NCI-H2171 treated with DMSO at 0.1 percent for 48 hours (cell line): Measurements from ENCODE around the gene YIF1A.
"Not testable (repeated sequence)": the region's sequence is repeated elsewhere in the genome, so short reads cannot be mapped to it uniquely, and the experiment has no call there.

Experiments used
- DNase-seq: peaks from one replicate; lab custom pipeline; 2025; lab: John Stamatoyannopoulos, UW

YIF1A gene

DNA sequence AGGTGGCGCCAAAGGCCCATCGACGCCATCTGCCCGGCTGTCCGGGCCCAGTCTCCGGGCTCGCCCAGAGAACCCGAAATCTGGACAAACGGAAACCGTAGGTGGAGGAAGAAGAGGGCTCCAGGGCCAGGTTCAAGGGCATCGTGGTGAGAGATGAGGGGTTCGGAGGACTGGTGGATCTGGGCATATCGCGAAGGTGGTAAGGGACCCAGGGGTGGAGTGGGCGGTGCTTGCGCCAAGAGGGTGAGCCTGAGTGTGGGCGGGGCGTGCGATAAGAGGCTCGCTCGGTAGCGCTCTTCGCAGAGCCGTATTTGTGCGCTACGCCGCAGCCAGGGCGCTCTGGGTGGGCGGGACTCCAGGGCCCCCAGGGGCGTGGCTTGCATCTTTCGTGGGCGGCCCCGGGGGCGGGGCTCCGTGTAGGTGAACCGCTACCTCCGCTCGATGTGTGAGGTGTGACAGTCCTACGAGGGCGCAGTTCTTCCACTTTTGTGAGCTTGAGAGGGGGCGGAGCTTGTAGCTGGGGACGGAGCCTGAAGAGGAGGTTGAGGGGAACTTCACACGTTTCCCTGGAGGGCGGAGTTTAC is 23.1 kb upstream of the YIF1A start:
- DNase-seq, result peak; percentile 97

DNA sequence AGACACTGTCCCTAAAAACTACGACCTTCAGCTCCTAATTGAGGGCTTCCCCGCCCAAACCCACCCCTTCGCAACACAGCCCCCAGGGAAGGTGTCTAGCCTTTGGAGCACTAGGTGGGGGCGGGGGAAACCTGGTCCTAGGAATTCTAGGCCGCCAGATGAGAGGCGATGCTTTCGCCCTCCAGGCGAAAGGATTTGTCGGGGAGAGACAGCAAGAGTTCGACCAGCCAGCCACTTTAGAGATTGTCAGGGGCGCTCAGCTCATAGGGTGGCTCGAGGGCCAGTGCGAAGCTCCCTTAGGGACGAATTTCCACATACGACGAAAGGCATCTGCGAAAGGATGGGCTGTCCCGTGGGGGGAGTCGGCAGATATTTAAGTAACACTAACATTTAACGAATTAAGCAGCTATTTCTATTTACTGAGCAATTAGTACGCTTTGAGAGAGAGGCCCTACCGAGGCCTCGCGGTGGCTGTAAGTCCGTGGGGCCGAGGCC is 22.6 kb upstream of the YIF1A start:
- no peak for DNase-seq

DNA sequence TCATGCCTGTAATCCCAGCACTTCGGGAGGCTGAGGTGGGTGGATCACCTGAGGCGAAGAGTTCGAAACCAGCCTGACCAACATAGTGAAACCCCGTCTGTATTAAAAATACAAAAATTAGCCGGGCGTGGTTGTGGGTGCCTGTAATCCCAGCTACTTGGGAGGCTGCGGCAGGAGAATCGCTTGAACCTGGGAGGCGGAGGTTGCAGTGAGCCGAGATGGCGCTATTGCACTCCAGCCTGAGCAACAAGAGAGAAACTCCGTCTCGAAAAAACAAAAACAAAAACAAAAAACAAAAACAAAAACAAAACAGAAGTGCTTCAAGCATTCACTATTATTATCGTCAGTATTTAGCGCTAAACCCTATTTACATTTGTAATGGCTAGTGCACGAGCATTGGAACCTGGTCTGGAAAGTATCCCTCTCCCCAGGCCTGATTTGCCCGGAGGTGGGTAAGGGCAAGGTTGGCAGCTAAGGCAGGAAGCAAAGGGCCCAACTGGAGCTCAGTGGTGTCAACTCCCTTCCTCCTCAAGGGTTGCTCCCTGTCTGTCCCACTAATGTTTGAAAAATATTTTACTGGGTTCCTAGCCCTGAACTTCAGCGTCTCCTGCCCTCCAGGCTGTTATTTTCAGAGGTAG is 22.0 kb upstream of the YIF1A start:
- DNase-seq, result not testable (repeated sequence)

DNA sequence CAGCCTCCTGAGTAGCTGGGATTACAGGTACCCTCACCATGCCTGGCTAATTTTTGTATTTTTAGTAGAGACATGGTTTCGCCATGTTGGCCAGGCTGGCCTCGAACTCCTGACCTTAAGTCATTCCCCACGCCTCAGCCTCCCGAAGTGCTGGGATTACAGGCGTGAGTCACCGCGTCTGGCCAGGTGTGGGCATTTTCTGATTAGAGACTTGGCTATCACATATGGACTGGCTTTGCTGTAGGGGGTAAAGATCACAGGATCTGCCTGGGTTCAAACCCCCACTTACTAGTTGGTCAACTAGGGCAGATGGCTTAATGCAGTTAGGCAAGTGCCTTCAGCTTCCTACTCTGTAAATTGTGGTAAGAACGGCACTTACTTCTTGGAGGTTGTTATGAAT is 21.4 kb upstream of the YIF1A start:
- no peak for DNase-seq

DNA sequence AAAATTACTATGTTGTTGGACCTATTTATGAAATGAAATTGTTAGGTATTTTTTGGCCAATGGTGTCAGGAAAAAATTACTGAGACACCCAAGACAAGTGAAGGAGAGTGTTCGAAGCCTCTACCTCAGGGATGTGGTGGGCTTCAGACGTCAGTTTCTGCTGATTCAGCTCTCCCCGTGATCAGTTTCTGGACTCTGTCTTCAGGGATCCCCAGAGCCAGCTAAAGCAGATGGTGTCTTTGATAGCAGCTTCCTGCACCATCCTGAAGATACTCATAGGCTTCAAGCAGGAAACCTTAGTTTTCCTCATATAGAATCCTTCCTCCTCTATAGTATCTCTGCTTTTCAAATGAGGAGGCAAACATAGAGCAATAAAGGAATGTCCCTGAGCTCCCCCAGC is 20.5 kb upstream of the YIF1A start:
- no peak for DNase-seq

DNA sequence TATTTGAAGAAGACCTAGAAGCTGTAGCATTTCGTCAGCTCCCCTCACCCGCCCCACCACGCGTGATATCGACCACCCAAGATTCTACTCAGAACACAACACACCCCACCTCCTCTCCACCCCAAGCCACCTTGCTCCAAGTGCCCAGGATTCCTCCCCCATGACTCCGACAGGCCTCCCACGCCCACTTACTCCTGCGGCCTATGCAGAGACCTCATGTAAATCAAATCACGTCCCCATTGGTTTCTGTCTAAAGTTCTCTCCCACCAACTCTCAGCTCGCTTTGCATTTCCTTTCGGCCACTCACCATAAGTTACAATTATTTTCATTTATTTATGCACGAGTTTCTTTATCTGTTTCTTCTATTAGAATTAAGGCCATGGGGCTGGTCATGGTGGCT is 13.7 kb upstream of the YIF1A start:
- no peak for DNase-seq

DNA sequence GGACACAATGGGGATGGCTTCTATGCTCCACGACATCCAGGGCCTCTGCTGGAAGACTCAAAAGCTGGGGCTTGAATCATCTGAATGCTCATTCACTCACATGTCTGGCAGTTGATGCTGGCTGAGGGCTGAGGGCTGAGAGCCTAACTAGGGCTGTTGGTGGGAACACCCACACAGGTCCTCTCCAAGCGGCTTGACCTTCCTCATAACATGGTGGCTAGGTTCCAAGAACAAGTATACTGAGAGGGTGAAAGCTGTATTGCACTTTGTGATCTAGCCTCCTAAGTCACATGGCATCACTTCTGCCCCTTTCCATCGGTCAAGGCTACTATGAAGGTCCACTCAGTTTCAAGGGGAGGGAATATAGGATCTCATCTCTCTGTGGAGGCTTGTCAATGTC is 10.2 kb upstream of the YIF1A start:
- no peak for DNase-seq

DNA sequence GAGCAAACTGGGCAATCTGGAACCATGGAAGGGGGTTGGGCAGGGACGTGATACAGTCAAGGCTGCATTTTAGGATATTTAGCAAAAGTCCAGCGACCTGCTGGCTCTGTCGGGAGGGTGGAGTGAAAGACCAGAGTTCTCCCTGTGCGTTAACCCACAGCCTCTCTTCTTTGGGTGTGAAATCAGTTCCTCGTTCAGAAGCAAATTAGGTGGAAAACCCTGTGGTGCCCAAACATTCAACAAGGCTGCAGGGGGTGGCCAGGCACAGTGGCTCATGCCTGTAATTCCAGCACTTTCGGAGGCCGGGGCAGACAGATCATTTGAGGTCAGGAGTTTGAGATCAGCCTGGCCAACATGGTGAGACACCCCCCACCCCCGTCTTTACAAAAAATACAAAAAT is 8.7 kb upstream of the YIF1A start:
- no peak for DNase-seq

DNA sequence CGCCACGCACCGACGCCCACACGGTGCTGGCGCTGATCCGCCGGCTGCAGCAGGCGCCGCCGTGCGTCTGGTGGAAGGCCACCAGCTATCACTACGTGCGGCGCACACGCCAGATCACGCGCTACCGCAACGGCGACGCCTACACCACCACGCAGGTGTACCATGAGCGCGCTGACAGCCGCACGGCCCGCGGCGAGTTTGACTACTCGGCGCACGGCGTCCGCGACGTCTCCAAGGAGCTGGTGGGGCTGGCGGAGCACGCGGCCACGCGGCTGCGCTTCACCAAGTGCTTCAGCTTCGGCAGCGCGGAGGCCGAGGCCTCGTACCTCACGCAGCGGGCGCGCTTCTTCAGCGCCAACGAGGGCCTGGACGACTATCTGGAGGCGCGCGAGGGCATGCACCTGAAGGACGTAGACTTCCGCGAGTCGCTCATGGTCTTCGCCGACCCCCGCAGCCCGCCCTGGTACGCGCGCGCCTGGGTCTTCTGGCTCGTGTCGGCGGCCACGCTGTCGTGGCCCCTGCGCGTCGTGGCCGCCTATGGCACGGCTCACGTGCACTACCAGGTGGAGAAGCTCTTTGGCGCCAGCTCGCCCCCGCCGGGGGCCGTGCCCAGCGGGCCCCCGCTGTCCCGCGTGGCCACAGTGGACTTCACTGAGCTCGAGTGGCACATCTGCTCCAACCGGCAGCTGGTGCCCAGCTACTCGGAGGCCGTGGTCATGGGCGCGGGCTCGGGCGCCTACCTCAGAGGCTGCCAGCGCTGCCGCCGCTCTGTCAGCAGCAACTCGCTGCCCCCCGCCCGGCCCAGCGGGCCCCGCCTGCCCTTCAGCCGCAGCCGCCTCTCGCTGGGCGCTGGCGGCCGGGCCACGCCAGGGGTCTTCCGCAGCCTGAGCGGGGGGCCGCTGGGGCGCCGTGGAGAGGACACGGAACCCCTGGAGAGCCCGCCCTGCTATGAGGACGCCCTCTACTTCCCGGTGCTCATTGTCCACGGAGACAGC is 6.0 kb upstream of the YIF1A start:
- no peak for DNase-seq

DNA sequence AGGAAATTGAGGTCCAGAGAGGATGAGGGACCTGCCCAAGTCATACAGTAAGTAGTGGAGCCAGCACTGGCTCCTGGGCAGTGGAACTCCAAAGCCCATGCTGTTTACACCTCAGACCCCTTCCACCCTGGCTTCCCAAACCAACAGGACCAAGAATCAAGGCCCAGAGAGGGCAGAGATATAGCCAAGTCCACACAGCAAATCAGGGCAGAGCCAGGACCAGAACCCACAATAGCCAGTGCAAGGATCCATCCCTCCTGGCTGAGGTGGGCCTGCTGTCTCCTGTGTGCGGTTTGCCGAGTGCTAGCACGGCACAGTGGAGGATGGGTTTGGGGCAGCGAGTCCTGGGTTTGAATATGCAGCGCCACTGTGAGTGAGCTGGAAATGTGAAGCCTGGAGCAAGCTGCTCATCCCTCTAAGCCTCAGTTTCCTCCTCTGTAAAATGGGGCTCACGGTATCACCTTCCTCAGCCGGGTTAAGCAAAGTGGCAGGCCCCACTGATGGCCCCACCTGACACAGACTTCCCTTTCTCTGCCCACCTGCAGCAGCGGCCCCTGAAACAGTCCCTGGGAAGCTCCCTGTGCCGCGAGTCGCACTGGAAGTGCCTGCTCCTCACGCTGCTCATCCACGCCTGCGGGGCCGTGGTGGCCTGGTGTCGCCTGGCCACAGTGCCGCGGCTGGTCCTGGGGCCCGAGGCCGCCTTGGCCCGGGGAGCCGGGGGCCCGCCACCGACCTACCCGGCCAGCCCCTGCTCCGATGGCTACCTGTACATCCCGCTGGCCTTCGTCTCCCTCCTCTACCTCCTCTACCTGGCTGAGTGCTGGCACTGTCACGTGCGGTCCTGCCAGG is 5.1 kb upstream of the YIF1A start:
- DNase-seq, result no peak

DNA sequence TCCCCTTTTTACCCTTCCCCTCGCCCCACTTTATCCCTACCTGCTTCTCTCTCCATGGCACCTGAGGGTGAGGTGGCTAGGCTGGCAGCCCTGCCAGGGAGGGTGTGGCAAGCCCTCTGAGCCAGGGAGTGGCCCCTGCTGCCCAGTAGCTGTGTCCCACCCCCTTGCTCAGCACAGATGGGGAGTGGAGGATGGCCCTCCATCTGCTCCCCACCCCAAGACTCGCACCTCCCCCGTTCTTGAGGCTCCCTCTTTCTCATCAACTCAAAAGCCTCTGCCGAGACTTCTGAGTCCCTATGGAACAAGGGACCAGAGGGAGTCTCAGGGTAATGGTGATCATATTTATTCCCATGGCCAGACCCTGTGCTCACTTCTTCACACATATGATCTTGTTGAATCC is 4.4 kb upstream of the YIF1A start:
- DNase-seq, result no peak

DNA sequence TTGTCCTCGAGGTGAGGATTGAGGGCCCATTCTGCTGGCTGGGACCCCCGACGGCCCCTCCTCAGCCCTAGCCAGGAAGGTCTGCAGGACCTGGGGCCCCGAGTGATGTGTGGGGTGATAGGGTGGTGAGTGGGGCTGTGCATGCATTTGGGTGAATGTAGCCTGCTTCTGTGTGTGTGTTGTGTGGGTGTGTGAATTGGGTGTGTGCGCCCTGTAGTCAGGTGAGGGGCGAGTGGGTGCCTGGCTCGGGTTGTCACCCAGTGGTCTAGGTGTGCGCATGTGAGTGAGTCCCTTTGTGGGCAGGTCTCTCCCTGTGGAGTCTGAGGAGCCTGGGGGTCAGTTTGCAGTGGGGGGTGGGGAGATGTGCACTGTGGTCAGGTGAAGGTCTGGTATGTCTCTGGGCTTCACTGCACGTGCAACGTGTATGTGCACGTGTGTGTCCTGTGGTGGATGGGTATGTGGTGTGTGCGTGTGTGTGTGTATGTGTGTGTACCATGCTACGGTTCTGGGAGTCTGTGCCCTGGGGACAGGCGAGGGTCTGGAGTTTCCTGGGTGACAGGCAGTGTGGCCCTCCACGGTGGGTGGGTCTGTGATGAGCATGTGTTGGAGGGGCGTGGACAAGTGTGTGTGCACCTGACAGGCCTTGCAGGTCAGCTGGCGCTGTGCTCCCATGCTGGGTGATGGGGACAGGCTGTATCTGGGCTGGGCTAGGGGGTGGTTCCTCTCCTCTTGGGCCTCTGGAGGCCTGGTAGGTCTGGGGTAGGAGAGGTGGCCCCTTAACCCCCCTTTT is 3.8 kb upstream of the YIF1A start:
- no peak for DNase-seq

DNA sequence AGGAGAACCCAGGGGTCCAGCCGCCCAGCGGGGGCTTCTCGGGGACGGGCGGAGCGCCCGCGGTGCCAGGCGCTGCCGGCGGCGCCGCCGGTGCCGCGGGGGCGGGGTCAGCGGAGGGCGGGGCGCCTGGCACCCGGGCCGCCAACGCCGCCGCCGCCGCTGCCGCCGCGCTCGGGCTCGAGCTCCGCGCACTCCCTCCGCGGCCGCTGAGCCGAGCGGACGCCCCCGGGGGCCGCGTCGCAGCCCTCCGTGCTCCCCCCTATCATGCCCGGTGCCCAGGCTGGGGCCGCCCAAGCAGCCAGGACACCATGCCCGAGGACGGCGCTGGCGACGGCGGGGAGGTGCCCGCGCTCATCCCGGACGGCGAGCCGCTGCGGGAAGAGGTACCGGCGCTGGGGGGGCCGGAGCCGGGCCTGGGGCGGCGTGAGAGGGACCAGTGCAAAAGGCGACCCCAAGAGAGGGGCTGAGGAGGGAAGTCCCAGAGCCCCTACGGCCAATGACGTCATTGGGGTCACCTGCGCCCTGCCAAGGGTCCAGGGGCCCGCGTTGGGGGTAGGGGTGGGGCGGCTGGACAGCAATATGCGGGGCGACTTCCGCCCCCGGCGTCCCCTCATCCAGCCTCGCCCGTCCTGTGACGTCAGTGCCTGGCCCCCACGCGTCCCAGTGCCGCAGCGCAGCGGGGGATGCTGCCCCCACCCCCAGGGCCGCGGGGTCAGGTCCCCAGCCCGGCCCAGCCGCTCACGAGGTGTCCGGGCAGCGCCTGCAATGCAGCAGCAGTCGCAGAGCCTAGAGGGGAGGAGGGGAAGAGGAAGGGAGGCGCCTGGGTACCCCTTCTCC is 3.0 kb upstream of the YIF1A start, which contains the start of gene TMEM151A:
Gene TMEM151A (plus strand): TSS at position 189 of the 837 bp plus-strand sequence. CDS start 120 bp downstream, at position 309.
- DNase-seq, result no peak

DNA sequence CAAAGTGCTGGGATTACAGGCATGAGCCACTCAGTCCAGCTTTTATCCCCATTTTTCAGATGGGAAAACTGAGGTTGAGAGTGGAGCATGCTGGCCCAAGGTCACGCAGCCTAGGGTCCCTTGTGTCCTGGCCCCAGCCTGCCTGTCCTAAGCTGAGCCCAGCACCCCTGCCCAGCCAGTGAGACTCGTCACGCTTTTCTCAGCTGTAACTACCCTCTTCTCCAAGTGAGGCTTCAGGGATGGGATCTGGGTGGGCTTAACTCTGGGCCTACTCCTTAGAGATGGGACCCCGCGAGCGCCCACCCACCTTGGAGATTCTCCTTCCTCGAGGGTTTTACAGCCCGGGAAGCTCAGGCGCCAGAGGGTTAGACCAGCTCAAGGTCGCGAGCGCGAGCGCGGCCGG is 2.4 kb upstream of the YIF1A start:
- no peak for DNase-seq

DNA sequence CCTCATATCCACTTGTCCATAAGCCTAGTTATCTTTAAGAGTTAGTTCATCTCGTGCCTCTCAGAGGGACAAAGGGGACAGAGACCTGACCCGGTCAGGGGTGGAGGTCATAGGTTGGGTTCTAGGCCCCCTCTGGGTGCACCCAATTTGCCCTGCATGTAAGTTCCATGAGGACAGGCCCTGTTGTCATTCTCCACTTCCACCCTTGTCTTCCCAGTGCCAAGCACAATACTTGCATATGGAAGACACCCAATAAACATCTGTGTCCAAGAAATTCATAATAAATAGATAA is 1.3 kb upstream of the YIF1A start:
- DNase-seq, result no peak

DNA sequence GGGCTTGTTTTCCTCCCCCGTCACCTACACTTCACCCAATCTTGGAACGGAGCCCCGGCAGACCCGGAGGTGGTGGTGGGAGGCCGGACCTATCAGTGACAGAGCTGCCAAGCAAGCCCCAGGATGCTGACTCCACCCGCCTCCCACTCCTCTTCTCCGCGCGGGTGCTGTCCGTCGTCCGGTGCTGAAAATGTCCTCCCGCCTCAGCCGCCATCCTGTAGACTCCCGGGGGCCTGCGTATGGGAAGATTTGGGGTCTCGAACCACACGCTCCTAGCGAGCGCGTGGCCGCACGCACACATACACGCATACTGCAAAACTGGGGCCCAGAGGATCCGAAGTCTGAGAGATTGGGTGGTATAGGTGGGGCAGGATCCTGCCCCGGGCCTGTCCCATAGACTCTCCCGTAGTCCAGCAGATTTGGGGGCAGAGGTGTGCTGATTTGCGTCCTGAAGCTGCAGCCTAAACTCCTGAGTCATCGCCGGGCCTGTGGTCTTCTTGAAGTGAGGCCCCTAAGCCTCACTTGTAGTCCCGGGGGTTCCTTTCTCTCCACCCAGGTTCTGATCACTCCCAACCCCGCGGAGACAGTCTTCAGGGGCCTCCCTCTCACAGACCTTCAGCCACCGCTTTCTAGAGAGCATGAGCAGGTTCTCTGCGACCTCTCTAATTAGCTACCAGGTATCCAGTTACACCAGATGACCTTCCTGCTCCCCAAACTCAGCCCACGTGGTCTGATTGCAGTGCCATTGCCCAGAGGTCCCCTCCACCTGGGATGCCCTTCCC is 796 bp upstream of the YIF1A start:
- peak; percentile 44 for DNase-seq

DNA sequence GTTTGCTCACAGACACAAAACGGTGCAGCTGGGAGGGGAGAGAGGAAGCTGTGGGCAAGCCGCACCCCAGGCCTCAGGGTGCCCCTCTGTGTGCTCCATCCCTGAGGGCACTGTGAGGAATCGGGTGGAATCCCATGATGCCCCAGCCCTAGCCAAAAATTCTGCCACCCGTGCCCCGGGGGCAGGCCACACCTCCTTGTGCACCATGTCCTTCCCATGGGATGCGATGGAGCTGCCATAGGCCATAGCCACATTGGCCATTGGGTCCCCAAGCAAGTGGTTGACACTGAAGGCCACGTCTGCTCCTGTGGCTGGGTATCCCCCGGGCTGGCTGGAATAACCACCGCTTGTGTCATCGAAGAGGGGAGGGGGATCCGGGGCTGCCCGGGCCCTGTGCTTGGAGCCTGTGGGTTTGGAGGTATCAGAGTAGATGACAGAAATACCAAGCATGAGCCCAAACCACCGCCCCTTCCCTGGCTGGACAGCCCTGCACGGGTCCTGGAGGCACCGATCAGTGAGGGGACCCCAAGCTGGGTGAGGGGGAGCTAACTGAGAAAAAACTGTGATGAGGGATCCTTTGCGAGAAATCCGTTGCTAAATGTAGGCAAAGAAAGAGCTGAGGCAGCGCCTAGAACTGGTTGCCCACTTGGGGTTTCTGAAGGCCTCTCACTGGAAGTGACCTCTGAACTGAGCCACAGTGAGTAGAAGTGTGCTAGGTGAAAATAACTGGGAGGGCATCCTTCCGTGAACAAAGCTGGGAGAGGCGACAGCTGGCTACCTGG is 863 bp downstream of the YIF1A start:
- DNase-seq, result no peak

DNA sequence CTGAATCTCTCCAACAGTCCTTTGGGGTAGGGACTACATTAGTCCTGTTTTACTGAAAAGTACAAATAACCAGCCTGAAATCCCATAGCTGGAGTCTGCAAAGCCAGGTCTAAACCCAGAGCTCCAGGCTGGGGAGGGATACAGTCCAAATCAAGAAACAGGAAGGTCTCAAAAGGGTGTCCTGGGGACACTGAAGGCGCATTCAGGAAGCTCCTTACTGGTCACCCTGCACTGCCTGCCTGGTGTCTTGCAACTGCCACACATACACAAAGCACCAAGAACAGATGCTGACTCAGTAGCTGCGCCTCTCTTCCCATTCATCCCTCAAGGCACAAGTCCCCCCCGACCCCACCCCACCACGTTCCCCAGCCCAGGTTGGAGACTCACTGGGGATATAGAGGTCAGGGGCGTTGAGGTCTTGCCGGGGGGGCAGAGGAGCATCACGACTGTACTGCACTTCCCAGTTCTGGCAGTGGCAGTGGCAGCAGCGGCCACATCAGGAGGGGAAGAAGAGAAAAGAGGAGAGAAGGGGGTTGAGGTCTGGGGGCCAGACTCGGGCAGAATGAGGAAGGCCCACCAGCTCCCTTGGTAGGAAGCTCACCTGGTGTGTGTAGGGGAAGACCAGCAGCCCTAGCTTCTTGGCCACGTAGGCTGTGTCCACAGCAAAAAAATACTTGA is 1.6 kb downstream of the YIF1A start:
- no peak for DNase-seq
